Measurements from ENCODE around the gene COBL. TPM values are rescaled to one million over a fixed set of nuclear protein-coding genes. Genes with fewer than 3 reads are reported as not detected.

COBL gene
- total RNA-seq, 1 experiment from 2014 or later, result 0.39 TPM

DNA sequence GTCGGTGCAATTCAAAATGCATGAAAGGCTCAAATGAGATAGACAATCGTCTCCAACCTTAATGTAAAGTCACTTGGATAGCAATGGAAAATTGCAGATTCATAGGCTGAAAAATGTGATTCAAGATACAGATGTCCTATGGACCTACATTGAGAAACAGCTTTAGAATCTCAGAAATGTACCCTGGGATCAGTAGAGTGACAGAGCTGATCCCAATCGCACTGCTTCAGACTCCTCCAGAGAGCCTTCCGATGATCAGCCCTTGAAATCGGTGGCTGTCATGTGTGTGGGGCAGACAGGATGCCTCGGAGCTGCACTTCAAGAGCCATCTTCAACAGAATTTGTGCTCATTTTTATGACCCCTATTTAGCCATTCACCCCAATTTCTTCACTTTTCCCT, 293.8 kb downstream of the COBL start:
- H3K4me1 ChIP-seq (ENCODE audit: control insufficient read depth, insufficient read depth, low read length), result no peaks in the 10 kb centered on the region
- no peak overlapping the region for H3K27ac ChIP-seq (ENCODE audit: low read length)
- DNase-seq (ENCODE audit: low read depth, low spot score) (no peak), ATAC-seq (no peak)
- H3K4me3 ChIP-seq (ENCODE audit: low read depth in 2 of 2, low read length in 2 of 2), result no peak overlapping the region
- intact Hi-C loops (cut with micrococcal nuclease; ENCODE audit: unreplicated experiment), result no loop called here
- CTCF ChIA-PET, result no interaction called here
- H3K27me3 ChIP-seq (ENCODE audit: control insufficient read depth, insufficient read depth, low read length), result no peaks in the 10 kb centered on the region
- in situ Hi-C loops (cut with HindIII; ENCODE audit: low pct_unique_long_range_greater_than_20kb, low sequenced_read_pairs), result no loop called here
- no peaks in the 10 kb centered on the region for H3K9me3 ChIP-seq (ENCODE audit: control insufficient read depth, insufficient read depth, low read depth, low read length)
- TF ChIP-seq POLR2AphosphoS5 (IDR thresholded peaks at IDR 0.05; ENCODE audit: low read depth, low read length) (no peak), SIN3A (IDR thresholded peaks at IDR 0.05; ENCODE audit: borderline replicate concordance, insufficient read depth, low read depth, low read length) (no peak), TCF7L2 (IDR thresholded peaks at IDR 0.05; ENCODE audit: low read depth, low read length) (no peak)
- TF ChIP-seq, protein P1, sequence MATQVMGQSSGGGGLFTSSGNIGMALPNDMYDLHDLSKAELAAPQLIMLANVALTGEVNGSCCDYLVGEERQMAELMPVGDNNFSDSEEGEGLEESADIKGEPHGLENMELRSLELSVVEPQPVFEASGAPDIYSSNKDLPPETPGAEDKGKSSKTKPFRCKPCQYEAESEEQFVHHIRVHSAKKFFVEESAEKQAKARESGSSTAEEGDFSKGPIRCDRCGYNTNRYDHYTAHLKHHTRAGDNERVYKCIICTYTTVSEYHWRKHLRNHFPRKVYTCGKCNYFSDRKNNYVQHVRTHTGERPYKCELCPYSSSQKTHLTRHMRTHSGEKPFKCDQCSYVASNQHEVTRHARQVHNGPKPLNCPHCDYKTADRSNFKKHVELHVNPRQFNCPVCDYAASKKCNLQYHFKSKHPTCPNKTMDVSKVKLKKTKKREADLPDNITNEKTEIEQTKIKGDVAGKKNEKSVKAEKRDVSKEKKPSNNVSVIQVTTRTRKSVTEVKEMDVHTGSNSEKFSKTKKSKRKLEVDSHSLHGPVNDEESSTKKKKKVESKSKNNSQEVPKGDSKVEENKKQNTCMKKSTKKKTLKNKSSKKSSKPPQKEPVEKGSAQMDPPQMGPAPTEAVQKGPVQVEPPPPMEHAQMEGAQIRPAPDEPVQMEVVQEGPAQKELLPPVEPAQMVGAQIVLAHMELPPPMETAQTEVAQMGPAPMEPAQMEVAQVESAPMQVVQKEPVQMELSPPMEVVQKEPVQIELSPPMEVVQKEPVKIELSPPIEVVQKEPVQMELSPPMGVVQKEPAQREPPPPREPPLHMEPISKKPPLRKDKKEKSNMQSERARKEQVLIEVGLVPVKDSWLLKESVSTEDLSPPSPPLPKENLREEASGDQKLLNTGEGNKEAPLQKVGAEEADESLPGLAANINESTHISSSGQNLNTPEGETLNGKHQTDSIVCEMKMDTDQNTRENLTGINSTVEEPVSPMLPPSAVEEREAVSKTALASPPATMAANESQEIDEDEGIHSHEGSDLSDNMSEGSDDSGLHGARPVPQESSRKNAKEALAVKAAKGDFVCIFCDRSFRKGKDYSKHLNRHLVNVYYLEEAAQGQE (IDR thresholded peaks at IDR 0.05; ENCODE audit: insufficient read depth in 1 of 2, low read depth in 2 of 2, low read length in 1 of 2), result no peak
- TF ChIP-seq, protein P2, sequence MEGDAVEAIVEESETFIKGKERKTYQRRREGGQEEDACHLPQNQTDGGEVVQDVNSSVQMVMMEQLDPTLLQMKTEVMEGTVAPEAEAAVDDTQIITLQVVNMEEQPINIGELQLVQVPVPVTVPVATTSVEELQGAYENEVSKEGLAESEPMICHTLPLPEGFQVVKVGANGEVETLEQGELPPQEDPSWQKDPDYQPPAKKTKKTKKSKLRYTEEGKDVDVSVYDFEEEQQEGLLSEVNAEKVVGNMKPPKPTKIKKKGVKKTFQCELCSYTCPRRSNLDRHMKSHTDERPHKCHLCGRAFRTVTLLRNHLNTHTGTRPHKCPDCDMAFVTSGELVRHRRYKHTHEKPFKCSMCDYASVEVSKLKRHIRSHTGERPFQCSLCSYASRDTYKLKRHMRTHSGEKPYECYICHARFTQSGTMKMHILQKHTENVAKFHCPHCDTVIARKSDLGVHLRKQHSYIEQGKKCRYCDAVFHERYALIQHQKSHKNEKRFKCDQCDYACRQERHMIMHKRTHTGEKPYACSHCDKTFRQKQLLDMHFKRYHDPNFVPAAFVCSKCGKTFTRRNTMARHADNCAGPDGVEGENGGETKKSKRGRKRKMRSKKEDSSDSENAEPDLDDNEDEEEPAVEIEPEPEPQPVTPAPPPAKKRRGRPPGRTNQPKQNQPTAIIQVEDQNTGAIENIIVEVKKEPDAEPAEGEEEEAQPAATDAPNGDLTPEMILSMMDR (IDR thresholded peaks at IDR 0.05), result no peak
- H3K36me3 ChIP-seq (ENCODE audit: control insufficient read depth, insufficient read depth, low read length), result no peaks in the 10 kb centered on the region
- no TSS peak for BruUV-seq (replicated peaks)
- POLR2A ChIA-PET, result no interaction called here

DNA sequence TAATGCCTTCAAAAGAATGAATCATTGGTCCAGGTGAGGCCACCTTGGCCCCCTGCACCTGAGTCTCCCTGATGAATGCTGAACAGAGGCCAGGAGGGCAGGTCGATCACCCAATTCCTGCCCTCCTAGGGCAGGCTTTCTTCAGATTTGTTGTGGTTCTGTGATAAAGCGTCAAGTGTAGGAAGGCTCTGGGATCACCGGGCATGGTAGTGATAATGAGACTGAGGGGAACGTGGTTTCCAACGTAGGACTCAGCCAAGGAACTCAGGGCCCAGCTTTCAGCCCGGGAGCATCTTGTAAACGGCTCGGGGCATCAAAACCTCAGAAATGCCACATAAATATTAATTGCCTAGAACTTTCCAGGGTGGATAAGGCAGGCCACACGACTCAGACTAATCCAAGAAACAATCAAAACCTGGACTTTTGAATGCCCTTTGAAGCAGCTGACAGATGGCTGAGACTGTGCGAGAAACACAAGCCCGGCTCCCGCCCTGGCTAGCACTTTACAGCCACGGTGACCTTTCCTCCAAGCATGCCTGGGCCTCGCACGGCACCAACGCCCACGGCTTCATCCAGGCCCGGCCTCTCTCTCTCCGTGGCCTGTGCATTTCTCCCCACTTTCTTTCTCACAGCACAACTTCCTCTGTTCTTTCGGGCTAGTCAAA, 294.6 kb downstream of the COBL start:
- CTCF ChIA-PET, result no interaction called here

More for the DNA sequence above, 294.6 kb downstream of the COBL start:
- BruUV-seq (replicated peaks), result no TSS peak
- TF ChIP-seq SIN3A (IDR thresholded peaks at IDR 0.05; ENCODE audit: borderline replicate concordance, insufficient read depth, low read depth, low read length) (no peak), TCF7L2 (IDR thresholded peaks at IDR 0.05; ENCODE audit: low read depth, low read length) (no peak), POLR2AphosphoS5 (IDR thresholded peaks at IDR 0.05; ENCODE audit: low read depth, low read length) (no peak)
- TF ChIP-seq, protein P2 (IDR thresholded peaks at IDR 0.05), result no peak
- no peak overlapping the region for H3K4me3 ChIP-seq (ENCODE audit: low read depth in 2 of 2, low read length in 2 of 2)
- H3K4me1 ChIP-seq (ENCODE audit: control insufficient read depth, insufficient read depth, low read length), result no peaks in the 10 kb centered on the region
- H3K9me3 ChIP-seq (ENCODE audit: control insufficient read depth, insufficient read depth, low read depth, low read length), result no peaks in the 10 kb centered on the region
- DNase-seq (ENCODE audit: low read depth, low spot score), result no peak
- H3K36me3 ChIP-seq (ENCODE audit: control insufficient read depth, insufficient read depth, low read length), result no peaks in the 10 kb centered on the region
- in situ Hi-C loops (cut with HindIII; ENCODE audit: low pct_unique_long_range_greater_than_20kb, low sequenced_read_pairs), result no loop called here
- POLR2A ChIA-PET, result no interaction called here
- no peaks in the 10 kb centered on the region for H3K27me3 ChIP-seq (ENCODE audit: control insufficient read depth, insufficient read depth, low read length)
- no peak overlapping the region for H3K27ac ChIP-seq (ENCODE audit: low read length)
- ATAC-seq, result no peak
- intact Hi-C loops (cut with micrococcal nuclease; ENCODE audit: unreplicated experiment), result no loop called here
